ENCODE results near the gene SERPINH1.
A peak's percentile ranks its signal among the peaks of the same experiment; 100 is the strongest.

SERPINH1 gene

DNA sequence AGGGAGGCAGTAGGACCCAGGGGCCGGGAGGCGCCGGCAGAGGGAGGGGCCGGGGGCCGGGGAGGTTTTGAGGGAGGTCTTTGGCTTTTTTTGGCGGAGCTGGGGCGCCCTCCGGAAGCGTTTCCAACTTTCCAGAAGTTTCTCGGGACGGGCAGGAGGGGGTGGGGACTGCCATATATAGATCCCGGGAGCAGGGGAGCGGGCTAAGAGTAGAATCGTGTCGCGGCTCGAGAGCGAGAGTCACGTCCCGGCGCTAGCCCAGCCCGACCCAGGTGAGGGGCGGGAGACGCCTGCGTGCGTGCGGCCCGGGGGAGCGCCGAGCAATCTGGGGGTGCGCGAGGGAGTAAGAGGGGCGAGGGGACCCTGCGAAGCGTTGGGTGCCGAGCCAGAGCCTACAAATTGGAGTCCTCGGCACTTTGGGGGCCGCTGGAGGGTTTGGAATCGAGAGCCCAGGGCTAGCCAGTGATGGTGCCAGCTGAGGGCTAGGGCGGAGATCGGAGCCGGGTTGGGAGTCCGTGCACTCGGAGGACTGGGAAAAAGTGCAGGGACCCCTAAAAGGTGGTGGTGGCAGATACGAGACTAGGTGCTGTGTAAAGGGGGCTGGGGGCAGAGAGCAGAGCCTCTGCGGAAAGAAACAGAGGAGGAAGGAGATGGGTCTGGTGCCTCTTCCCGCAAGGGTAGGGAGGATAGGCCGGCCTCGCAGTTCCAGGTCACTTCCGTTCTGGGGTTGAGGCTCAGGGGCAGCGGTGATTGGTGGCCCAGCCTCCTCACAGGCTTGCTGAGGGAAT lies at the start of gene SERPINH1:
SERPINH1 (plus strand) TSS at position 206 of the 788 bp plus-strand sequence. CDS start 4,097 bp downstream, outside the sequence.
- peak; percentile 94 for DNase-seq (ENCODE audit: low spot score)

DNA sequence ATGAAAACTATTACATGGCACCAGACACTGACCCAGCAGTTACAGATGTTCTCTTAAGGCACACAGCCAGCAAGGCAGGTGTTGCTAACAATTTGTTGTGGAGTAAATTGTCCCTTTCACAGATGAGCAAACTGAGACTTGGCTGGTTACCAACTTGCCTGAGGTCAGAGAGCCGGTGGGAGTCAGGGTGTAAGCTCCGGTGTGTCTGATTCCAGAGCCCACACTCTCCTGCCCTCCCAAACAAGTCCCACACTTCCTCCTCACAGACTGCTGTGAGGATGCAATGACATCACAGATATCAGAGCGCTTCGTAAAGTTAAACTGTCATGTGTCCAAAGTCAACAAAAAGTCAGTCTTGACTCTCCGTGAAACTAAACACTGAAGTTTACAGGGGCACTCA lies 48.8 kb upstream of the SERPINH1 start:
- DNase-seq (ENCODE audit: low spot score): no peak

DNA sequence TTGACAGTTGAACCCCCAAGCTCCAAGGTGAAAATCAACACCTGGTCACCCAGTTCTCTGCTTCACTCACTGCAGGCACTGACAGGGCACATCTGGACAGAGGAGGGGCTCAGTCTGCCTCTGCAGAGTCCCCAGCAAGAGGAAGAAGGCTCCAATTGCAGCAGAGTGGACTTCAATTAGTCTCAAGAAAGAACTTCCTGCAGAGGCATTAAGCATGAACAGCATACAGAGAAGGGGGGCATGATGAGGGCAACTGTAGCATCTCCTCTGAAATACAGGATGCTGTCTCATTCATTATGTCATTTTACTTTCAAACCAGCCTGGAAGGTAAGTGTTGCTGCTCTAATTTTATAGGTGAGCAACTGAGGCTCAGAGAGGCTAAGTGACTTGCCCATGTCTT lies 47.5 kb upstream of the SERPINH1 start:
- DNase-seq (ENCODE audit: low spot score): no peak

DNA sequence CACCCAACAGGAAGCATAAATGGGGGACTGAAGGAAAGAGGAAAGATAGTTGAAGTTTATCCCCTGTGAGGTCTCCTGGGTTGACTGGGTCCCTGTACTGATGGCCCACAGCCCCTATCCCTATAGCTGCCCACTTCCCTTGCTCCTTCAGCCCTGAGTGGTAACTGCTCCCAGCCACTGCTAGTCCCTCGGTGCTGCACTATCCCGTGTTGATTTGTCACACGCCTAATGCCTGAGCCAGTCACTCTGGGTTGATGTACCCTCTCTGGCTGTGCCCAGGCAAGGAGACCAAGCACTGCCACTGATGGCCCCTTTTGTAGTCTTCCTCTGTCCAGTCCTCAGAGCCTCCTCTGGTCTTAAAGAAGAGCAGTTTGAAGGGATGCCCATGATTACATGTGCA lies 45.9 kb upstream of the SERPINH1 start:
- no peak for DNase-seq (ENCODE audit: low spot score)

DNA sequence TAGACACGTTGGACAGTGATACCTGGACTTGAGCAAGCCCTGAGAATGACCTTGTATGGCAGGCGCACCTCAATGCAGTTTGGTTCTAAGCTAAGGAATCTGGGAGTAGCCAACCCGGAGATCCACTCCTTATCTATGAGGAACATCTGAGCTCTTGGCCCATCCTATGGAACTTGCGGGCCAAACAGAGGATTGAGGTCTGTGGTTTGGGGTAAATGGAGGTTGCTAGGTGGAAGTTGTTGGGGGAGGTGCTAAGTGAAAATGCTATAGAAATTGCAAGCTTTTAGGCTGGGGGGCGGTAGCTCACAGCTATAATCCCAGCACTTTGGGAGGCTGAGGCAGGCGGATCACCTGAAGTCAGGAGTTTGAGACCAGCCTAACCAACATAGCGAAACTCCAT lies 45.2 kb upstream of the SERPINH1 start:
- DNase-seq (ENCODE audit: low spot score): no peak

DNA sequence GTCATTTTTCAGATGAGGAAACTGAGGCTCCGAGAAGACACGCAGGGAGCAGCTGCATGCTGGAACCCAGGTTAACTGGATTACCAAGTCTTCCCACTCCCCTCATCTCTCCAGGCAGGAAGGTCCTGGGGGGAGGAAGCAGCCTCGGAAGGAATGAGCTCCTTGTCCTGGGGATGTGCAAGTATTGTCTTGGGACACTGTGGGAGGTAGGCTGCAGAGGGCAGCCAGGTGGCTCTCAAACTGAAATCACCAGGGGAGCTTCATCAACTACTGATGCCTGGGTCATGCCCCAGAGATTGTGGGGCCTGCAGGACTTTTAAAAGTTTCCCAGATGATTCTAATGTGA lies 43.9 kb upstream of the SERPINH1 start:
- no peak for DNase-seq (ENCODE audit: low spot score)

DNA sequence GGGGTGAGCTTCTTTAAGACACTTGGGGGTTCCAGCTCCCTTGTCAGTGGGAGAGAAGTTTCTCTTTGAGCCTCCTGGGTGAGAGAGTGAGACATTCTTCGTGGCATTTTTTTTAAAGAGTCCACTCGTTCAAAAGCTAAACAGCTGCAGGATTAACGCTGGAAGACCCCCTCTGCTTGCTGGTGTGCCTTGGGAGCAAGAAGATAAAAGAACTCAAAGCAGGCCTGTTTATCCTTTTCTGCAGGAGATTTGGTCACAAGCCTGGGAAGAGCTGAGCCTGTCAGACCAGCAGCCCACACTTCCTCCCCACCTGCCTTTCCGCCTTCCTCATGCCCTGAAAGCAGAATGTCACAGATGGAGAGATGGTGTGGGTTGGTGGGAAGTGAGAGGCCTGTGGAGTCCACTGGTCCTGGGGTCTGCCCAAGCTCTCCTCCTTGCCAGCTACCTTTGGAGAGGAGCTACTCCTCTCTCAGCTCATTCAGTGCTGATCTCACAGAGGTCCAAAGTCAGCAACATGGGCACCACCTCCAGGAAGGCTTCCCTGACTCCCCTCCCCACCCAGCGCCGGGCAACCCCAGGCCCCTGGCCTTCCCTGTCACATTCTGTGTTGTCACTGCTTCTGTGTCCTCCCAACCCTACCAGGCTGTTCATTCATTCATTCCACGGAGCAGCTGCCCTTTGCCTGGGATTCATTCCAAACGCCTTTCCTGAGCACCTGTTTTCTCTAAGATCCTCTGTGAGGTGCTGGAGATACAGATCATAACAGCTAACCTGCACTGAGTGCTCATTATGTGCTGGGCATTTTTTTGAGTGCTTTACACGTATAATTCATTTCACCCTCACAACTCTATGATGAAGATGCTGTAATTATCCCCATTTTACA lies 43.0 kb upstream of the SERPINH1 start:
- no peak for DNase-seq (ENCODE audit: low spot score)

DNA sequence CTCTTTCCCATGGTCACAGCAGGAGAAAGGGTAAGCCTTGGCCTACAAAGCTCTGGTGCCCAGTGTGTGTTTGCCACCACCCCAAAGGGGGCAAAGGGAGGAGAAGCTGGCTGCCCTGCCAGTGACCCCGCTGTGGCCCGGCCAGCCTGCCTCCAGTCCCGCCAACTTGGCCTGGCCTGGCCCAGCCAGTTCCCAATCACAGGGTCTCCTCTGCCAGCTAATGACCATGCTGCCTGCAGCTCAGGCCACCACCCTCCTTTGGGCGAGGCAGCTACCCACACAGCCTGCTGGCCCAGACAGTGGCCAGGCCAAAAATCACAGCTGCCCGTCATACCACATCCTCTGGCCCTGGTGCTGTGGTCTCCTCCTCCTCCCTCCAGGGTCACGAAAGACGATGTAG lies 41.4 kb upstream of the SERPINH1 start:
- no peak for DNase-seq (ENCODE audit: low spot score)

DNA sequence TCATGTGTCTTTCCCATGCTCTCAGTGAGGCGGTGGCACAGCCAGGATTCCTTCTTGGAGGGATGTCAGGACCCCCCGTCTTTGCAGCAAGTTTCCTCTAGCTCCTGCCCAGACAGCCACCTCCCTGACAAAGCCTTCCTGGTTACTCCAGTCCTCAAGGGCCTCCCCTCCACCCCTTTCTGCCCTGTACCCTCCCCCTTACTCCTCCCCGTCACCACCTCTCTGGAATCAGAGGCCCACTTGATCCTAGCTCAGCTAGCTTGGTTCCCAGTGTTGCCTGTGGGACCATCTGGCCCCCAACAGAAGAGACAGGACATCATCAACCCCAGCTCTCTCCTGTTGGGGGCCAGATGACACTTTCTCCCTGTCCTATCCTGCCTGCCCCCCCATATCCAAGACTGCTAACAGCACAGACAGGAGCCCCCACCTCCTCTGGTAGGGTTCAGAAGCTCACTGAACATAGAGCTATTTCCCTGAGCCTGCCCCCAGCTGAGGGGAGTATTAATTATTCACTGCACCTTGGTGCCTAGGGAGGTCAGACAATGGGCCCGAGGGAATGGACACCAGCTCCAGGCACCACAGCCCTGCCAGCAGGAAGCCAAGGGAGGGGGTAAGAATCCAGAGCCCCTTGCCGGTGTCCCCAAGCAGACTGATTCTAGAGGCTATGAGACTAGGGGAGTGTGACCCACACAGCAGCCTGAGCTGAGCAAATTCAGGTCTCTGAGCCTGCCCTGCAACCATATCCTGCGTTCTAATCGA lies 39.6 kb upstream of the SERPINH1 start:
- no peak for DNase-seq (ENCODE audit: low spot score)

DNA sequence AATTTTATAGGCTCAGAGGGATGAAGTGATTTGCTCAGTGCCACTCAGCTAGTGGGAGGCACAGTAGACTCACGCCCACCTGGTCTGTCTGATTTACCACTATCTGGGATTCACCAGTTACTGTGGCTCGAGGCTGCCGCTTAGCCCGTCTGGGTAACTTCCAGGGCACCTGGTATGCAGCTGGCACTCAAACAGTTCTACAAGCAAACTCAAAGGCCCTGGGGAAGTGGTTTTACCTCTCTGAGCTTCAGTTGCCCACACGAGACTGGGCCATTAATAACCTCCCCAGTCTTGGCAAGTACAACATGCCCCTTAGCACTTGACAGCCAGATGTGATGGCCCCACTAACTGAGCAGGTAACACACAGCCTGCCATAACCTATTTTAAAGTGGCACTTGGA lies 38.9 kb upstream of the SERPINH1 start:
- DNase-seq (ENCODE audit: low spot score): no peak

DNA sequence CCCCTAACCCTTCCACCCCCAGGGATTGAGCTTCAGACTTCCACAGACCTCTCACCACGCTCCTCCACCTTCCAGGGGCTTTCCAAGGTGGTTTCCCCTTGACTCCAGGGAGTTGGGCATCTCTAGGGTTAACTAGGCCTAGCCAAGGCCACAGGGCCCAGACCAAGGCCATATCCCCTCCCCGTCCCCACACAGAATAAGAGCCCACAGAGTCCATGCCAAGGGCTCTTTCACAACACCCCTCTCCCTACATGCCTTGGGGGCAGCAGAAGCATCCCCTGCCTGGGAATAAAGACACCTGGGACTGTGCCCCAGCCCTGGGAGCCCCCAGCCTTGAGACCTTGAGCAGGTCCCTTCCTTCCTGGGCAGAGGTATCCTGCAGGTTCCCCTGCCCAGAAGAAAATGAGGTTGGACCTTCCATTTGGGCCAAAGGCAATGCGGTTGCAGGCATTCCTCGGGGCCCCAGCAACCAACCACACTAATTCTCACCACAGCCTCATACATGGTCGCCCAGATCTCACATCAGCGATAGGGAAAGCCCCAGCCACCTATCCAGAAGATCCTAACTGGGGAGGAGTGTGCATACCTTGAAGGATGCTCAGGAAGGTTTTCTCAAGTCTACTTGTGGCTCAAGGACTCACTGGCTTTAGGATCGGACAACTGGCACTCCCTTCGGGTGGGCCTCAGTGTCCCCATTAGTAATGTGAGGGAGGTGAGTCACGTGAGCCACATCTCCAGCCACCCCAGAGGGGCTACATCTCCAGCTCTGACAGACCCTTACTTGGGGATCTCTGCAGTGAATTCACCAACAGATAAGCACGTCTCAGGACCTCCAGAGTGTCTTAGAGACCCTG lies 38.0 kb upstream of the SERPINH1 start:
- no peak for DNase-seq (ENCODE audit: low spot score)

DNA sequence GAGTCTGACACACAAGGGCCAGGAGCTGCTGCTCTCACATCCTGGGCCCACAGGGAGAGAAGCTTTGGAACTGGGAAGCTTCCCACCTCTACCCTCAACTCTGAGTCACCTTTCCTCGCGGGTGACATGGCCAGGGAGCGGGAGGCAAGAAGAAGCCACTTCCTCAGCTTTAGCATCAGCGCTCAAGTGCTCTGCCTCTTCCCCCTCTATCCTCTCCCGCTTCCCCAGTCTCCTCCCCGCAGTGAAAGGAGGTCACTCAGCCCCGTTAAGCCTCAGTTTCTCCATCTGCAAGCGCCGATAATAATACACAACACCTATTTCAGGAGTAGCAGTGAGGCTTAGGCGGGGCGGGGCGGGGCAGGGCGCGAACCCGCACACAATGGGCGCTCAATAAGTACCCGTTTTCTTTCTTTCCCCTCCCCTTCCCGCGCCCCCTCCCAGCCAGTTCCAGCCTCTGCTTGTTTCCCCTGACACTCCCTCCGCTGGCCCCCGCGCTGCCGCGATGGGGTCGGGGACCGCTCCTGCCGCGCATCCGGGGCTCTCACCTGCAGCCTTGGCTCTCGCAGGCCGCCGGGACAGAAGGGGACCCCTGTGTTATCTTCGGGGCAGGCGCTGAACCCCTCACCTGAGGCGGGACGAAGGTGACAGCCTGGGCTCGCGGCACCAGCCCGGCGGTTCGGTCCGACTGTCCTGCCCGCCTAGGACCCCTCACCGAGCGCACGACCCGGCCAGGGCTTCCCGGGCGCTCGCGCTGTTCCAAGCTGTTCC lies 37.2 kb upstream of the SERPINH1 start:
- DNase-seq (ENCODE audit: low spot score): no peak

DNA sequence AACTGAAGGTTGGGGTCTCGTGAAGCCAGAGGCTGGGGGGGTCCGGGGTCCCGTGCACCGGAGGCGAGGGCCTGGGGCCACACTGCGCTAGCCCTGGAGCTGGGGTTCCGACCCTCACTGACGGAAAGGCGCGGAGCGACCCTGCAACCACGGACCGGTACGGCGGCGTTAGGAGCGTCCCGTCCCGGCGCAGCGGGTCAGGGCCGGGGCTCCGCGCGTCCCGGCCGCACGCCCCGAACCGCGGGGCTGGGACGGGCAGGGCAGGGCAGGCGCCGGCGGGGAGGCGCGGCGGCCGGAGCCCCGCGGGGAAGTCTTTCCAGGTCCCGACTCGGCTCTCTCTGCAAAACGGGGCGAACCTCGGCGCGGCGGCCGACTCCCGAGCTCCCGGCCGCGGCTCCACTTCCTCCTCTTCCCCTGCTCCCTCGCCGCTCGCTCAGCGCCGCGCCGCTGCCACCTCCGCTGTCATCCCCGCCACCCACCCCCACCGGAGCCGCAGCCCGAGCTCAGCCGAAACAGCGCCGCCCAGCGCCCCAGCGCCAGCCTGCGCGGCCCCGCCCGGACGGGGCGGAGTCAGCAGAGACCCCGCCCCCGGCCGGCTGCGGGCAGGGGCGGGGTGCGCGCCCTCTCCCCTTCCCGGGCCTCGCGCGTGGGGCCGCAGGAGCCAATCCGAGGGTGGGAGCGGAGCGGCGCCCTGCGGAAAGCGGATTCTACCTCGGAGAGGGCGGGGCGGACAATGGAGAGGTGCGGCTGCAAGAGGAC lies 36.4 kb upstream of the SERPINH1 start, which contains the start of gene GDPD5:
GDPD5 (minus strand) TSS at position 509 of the 759 bp plus-strand sequence. CDS start 48,206 bp downstream, outside the sequence.
- DNase-seq (ENCODE audit: low spot score): peak; percentile 94

DNA sequence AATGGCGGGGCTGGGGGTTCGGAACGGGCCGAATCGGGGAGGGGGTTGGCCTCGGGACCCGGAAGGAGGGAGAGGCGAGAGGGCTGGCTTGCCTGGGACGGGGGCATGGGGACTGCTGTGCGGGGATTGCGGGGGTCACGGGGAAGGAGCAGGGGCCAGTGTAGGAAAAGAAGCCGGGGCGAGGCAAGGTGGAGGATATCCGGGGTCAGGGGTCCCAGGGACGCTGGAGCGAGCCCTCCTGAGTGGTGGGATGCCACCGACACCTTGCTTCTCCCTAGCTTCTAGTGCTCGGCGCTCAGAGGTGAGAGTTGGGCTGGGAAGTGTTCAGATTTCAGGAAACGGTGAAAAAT lies 35.9 kb upstream of the SERPINH1 start:
- DNase-seq (ENCODE audit: low spot score): no peak

DNA sequence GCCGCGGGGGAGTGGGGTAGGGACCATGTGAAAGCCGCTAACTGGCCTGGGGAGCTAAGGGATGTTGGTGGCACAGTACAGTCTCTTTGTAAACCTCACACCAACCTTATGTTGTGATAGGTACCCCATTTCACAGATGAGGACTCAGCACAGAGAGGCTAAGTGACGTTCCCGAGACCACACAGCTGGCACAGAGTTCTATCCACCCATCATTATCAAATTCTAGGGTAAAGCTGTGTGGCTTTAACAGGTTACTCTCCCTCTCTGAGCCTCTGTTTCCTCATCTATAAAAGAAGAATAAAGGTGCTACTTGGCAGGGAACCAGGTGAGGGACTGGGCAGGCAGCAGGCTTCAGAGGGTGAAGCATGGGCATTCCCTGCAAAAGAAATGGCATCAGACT lies 34.9 kb upstream of the SERPINH1 start:
- DNase-seq (ENCODE audit: low spot score): no peak

DNA sequence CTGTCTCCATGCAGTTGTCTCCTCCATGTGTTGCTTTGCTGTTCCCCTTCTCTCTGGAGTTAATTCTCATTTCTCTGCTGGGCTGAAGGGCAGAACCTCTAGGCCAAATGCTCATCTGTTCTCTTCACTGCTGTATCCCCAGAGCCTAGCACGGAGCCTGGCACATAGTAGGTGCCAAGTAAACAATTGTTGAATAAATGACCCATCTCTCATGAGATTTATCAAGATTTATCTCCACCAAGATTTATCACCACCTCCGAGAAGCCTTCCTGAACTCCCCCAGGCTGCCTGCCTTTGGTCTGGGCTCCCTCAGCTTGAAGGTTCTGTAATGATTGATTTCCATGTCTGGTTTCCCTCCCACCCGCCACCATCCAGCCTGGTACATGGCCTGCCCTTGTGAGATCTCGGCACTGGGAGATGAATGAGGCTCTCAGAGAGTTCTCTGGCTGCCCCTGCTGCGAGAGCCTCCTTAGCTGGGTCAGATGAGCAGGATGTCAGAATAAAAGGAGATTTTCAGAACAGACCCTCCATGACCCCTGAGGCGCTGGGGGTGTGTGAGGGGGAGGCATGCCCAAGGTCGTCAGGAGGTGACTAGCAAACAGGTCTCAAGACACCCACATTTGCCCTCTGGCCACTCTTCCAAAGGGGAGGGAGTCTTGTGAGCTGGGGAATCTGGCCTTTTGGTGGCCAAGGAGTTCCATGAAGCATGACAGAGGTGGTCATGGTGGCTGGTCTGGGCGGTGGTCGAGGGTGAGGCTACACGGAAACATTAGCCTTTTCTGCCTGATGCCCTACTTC lies 33.9 kb upstream of the SERPINH1 start:
- no peak for DNase-seq (ENCODE audit: low spot score)

DNA sequence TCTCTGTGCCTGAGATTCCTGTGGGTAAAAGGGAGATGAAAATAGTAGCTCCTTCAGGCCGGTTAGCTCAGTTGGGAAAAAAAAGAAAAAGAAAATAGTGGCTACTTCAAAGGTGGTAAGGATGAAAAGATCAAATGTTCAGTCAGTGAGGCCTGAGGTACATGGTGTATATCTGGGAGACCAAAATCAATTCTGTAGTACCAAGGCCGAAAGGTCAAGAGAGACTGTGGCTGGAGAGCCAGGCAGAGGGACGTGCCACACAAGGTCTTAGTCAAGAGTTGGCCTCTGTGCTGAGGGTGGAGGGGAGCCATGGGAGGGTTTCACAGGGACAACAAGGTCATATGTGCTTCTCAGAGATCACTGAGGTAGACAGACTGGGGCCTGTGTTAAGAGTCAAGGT lies 31.5 kb upstream of the SERPINH1 start:
- no peak for DNase-seq (ENCODE audit: low spot score)

DNA sequence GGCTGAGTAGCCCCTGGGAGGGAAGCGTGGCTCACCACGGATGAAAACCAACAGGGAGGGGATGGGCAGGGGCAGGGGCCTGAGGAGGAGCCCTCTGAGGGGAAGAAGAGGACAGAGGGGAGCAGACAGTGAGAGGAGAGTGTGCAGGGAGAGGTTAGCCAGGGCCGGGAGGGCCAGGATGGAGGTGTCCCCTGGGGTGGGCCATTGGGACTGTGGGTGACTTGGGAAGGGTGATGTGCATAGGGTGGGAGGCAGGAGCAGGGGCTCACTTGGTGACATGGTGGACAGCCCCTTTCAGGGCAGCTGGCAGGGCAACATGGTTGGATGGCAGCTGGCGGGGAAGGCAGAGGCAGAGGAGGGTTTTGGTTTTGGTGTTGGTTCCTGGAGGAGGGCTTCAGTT lies 30.7 kb upstream of the SERPINH1 start:
- DNase-seq (ENCODE audit: low spot score): no peak
